ENCODE data around the gene STUM.
"Not testable (repeated sequence)": the region's sequence is repeated elsewhere in the genome, so short reads cannot be mapped to it uniquely, and the experiment has no call there.

Gene STUM

GRCh38 chr1:226584164-226584563 lies 35.6 kb downstream of the STUM start:
- DNase-seq: no peak

- DNase-seq: no peak
Observed at GRCh38 chr1:226586116-226586515, 37.6 kb downstream of the STUM start.

- DNase-seq: no peak
Observed at GRCh38 chr1:226586650-226587422, 38.3 kb downstream of the STUM start.

- DNase-seq: no peak
Observed at GRCh38 chr1:226588484-226588883, 39.9 kb downstream of the STUM start.

- no peak for DNase-seq
Observed at GRCh38 chr1:226589008-226589733, 40.6 kb downstream of the STUM start.

GRCh38 chr1:226590614-226591013 lies 42.0 kb downstream of the STUM start:
- DNase-seq: peak; percentile 60

- DNase-seq: no peak
Observed at GRCh38 chr1:226593541-226593940, 45.0 kb downstream of the STUM start.

- DNase-seq: no peak
Observed at GRCh38 chr1:226596531-226597165, 48.1 kb downstream of the STUM start.

- DNase-seq: no peak
Observed at GRCh38 chr1:226597616-226598454, 49.3 kb downstream of the STUM start.

- no peak for DNase-seq
Observed at GRCh38 chr1:226598455-226598849, 49.9 kb downstream of the STUM start.

- DNase-seq: not testable (repeated sequence)
Observed at GRCh38 chr1:226598955-226599354, 50.4 kb downstream of the STUM start.

- no peak for DNase-seq
Observed at GRCh38 chr1:226599636-226600238, 51.2 kb downstream of the STUM start.

- DNase-seq: no peak
Observed at GRCh38 chr1:226600254-226600653, 51.7 kb downstream of the STUM start.

GRCh38 chr1:226601456-226601855 lies 52.9 kb downstream of the STUM start:
- DNase-seq: no peak

- peak; percentile 58 for DNase-seq
Observed at GRCh38 chr1:226602186-226603021, 53.8 kb downstream of the STUM start.

GRCh38 chr1:226603022-226603857 lies 54.7 kb downstream of the STUM start:
- DNase-seq: peak; percentile 56

GRCh38 chr1:226603858-226604559 lies 55.4 kb downstream of the STUM start:
- DNase-seq: no peak

GRCh38 chr1:226604560-226605317 lies 56.2 kb downstream of the STUM start:
- no peak for DNase-seq

- DNase-seq: no peak
Observed at GRCh38 chr1:226605318-226605950, 56.9 kb downstream of the STUM start.
